ENCODE measurements around the gene RUNX2. TPM values are rescaled to one million over a fixed set of nuclear protein-coding genes. Genes with fewer than 3 reads are reported as not detected.

RUNX2 gene
- total and polyA plus RNA-seq, 10 of the 15 experiments (the other 5 are each of a cell fraction or from before 2014, with no cell fraction given): 0.01 to 0.77 (median 0.15) TPM; not detected in 3

DNA sequence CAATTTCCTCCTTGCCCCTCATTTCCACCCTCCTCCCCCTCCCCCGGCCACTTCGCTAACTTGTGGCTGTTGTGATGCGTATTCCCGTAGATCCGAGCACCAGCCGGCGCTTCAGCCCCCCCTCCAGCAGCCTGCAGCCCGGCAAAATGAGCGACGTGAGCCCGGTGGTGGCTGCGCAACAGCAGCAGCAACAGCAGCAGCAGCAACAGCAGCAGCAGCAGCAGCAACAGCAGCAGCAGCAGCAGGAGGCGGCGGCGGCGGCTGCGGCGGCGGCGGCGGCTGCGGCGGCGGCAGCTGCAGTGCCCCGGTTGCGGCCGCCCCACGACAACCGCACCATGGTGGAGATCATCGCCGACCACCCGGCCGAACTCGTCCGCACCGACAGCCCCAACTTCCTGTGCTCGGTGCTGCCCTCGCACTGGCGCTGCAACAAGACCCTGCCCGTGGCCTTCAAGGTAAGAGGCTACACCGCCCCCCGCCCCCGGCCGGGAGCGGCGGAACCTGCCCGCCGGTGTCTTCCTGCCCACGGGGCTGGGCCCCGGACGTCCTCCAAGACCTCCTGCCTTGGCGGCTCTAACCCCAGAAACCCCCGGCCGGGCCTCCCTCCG, 94.5 kb downstream of the RUNX2 start:
- FAIRE-seq (no peak), DNase-seq (ENCODE audit: low read depth, low spot score) (no peak), ATAC-seq (peak; percentile 36)
- ChIA-PET SMC1A (ENCODE audit: uncharacterized antibody, unreplicated experiment) (interaction anchor here (1.5 kb wide), 1 partner anchor 292 kb away, joined by 4 read pairs; no protein-coding TSS in a partner anchor), CTCF (no interaction called here), RAD21 (ENCODE audit: unreplicated experiment) (interaction anchor here (0.9 kb wide), 1 partner anchor 292 kb away, joined by 3 read pairs; no protein-coding TSS in a partner anchor), POLR2A (no interaction called here)
- Histone ChIP-seq H3K4me2 (ENCODE audit: control insufficient read depth, insufficient read depth) (peak overlapping the region; percentile 60), H2AFZ (ENCODE audit: control insufficient read depth, low read depth, low read length) (no peak overlapping the region), H3K36me3 (ENCODE audit: control insufficient read depth in 2 of 2, insufficient read depth in 2 of 2, low read length in 1 of 2) (no peaks in the 10 kb centered on the region), H3K4me3 (no peak overlapping the region), H3K27me3 (replicated peaks in 1 of 2; ENCODE audit: control insufficient read depth in 2 of 2, insufficient read depth in 2 of 2, low read length in 1 of 2) (peaks cover 20 to 38% of the 10 kb centered on the region in 2 experiments), H4K20me1 (ENCODE audit: control insufficient read depth, insufficient read depth) (no peaks in the 10 kb centered on the region), H3K4me1 (ENCODE audit: control insufficient read depth, insufficient read depth, low read length) (no peaks in the 10 kb centered on the region; the same call in 1 of the 2 replicates), H3K79me2 (ENCODE audit: control insufficient read depth, insufficient read depth, low read length) (no peaks in the 10 kb centered on the region), H3K27ac (ENCODE audit: control insufficient read depth, insufficient read depth) (no peak overlapping the region), H3K9me3 (replicated peaks; ENCODE audit: control insufficient read depth, insufficient read depth, low read length) (no peaks in the 10 kb centered on the region), H3K9ac (ENCODE audit: control insufficient read depth, insufficient read depth, low read length) (no peak overlapping the region)
- WGBS (ENCODE audit: insufficient coverage, insufficient replicate concordance, low lambda C conversion rate, missing lambda C conversion rate): 4% methylated on average over 14 of the region's 55 CpGs
- in situ Hi-C loops (cut with MboI) (no loop called here), intact Hi-C loops (cut with micrococcal nuclease; ENCODE audit: unreplicated experiment) (loop anchor here (1.0 to 10.0 kb wide), 4 partner anchors 292 to 945 kb away; no protein-coding TSS in a partner anchor)
- no TSS peak for BruUV-seq (replicated peaks)
- TF ChIP-seq ZZZ3 (IDR thresholded peaks at IDR 0.05; ENCODE audit: control insufficient read depth, insufficient read length, low read depth): no peak
- TF ChIP-seq SIX5 (IDR thresholded peaks at IDR 0.05; ENCODE audit: low read depth, low read length, severe bottlenecking): no peak
- no peak for TF ChIP-seq TCF7 (IDR thresholded peaks at IDR 0.05; ENCODE audit: borderline replicate concordance)
- no peak for TF ChIP-seq EED (IDR thresholded peaks at IDR 0.05; ENCODE audit: low read depth)
- TF ChIP-seq, protein P1, sequence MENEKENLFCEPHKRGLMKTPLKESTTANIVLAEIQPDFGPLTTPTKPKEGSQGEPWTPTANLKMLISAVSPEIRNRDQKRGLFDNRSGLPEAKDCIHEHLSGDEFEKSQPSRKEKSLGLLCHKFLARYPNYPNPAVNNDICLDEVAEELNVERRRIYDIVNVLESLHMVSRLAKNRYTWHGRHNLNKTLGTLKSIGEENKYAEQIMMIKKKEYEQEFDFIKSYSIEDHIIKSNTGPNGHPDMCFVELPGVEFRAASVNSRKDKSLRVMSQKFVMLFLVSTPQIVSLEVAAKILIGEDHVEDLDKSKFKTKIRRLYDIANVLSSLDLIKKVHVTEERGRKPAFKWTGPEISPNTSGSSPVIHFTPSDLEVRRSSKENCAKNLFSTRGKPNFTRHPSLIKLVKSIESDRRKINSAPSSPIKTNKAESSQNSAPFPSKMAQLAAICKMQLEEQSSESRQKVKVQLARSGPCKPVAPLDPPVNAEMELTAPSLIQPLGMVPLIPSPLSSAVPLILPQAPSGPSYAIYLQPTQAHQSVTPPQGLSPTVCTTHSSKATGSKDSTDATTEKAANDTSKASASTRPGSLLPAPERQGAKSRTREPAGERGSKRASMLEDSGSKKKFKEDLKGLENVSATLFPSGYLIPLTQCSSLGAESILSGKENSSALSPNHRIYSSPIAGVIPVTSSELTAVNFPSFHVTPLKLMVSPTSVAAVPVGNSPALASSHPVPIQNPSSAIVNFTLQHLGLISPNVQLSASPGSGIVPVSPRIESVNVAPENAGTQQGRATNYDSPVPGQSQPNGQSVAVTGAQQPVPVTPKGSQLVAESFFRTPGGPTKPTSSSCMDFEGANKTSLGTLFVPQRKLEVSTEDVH (IDR thresholded peaks at IDR 0.05; ENCODE audit: low read depth, partially characterized antibody): no peak
- 0 out of 2 replicates have a peak, but pooled peaks have one; percentile 16 for TF ChIP-seq BACH1 (IDR thresholded peaks at IDR 0.05; ENCODE audit: borderline replicate concordance)
- TF ChIP-seq ESRRA (IDR thresholded peaks at IDR 0.05; ENCODE audit: low read length): no peak
- TF ChIP-seq PAX8 (IDR thresholded peaks at IDR 0.05): no peak
- no peak for TF ChIP-seq JUNB (IDR thresholded peaks at IDR 0.05)
- peak; percentile 100 for TF ChIP-seq SUZ12 (IDR thresholded peaks at IDR 0.05; ENCODE audit: unreplicated experiment)
- peak; percentile 26 for TF ChIP-seq IKZF1 (conservative IDR thresholded peaks at IDR 0.05)
- TF ChIP-seq, protein P2, sequence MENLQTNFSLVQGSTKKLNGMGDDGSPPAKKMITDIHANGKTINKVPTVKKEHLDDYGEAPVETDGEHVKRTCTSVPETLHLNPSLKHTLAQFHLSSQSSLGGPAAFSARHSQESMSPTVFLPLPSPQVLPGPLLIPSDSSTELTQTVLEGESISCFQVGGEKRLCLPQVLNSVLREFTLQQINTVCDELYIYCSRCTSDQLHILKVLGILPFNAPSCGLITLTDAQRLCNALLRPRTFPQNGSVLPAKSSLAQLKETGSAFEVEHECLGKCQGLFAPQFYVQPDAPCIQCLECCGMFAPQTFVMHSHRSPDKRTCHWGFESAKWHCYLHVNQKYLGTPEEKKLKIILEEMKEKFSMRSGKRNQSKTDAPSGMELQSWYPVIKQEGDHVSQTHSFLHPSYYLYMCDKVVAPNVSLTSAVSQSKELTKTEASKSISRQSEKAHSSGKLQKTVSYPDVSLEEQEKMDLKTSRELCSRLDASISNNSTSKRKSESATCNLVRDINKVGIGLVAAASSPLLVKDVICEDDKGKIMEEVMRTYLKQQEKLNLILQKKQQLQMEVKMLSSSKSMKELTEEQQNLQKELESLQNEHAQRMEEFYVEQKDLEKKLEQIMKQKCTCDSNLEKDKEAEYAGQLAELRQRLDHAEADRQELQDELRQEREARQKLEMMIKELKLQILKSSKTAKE (IDR thresholded peaks at IDR 0.05; ENCODE audit: low read depth, poor library complexity, severe bottlenecking): no peak
- no peak for TF ChIP-seq TCF3 (IDR thresholded peaks at IDR 0.05; ENCODE audit: borderline replicate concordance, insufficient read depth, low read depth, low read length)
- no peak for TF ChIP-seq IKZF2 (IDR thresholded peaks at IDR 0.05)
- TF ChIP-seq, protein P3, sequence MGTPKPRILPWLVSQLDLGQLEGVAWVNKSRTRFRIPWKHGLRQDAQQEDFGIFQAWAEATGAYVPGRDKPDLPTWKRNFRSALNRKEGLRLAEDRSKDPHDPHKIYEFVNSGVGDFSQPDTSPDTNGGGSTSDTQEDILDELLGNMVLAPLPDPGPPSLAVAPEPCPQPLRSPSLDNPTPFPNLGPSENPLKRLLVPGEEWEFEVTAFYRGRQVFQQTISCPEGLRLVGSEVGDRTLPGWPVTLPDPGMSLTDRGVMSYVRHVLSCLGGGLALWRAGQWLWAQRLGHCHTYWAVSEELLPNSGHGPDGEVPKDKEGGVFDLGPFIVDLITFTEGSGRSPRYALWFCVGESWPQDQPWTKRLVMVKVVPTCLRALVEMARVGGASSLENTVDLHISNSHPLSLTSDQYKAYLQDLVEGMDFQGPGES (IDR thresholded peaks at IDR 0.05): no peak
- TF ChIP-seq LARP7 (IDR thresholded peaks at IDR 0.05): peak; percentile 51; the same call in 1 of the 2 replicates
- TF ChIP-seq MEF2A (IDR thresholded peaks at IDR 0.05; ENCODE audit: insufficient read depth, low read depth, low read length): no peak
